GM18870 (cell line): ENCODE measurements around the gene TMEFF1.
"Not testable (repeated sequence)": the region's sequence is repeated elsewhere in the genome, so short reads cannot be mapped to it uniquely, and the experiment has no call there.

Experiments
- ATAC-seq: cut with Tn5 transposase; IDR thresholded peaks from one replicate; pipeline ENCODE4 v1.9.1; 2021; ENCODE audit warnings: moderate library complexity; ENCODE audit not compliant: unreplicated experiment

TMEFF1 gene

GRCh38 chr9:100472788-100473275, at the start of gene TMEFF1:
Gene TMEFF1 (plus strand): TSS chr9:100473149. CDS start chr9:100473545, 396 bp downstream.
- no peak for ATAC-seq

GRCh38 chr9:100425758-100426157, 47.2 kb upstream of the TMEFF1 start:
- no peak for ATAC-seq

- ATAC-seq, result no peak
Measured at GRCh38 chr9:100426189-100426529, 46.8 kb upstream of the TMEFF1 start.

GRCh38 chr9:100426530-100427365, 46.2 kb upstream of the TMEFF1 start, which contains the start of gene MSANTD3:
Gene MSANTD3 (plus strand): TSS chr9:100427143. CDS start chr9:100441939, 14,796 bp downstream.
- peak; percentile 36 for ATAC-seq

GRCh38 chr9:100427366-100428263, 45.3 kb upstream of the TMEFF1 start:
- peak; percentile 33 for ATAC-seq

GRCh38 chr9:100428871-100429654, 43.9 kb upstream of the TMEFF1 start:
- ATAC-seq, result no peak

GRCh38 chr9:100430286-100430940, 42.5 kb upstream of the TMEFF1 start:
- no peak for ATAC-seq

GRCh38 chr9:100431886-100432285, 41.1 kb upstream of the TMEFF1 start:
- no peak for ATAC-seq

- no peak for ATAC-seq
Measured at GRCh38 chr9:100432736-100433135, 40.2 kb upstream of the TMEFF1 start.

GRCh38 chr9:100436571-100436970, 36.4 kb upstream of the TMEFF1 start:
- no peak for ATAC-seq

GRCh38 chr9:100437860-100438805, 34.8 kb upstream of the TMEFF1 start:
- ATAC-seq, result peak; percentile 73

- ATAC-seq, result no peak
Measured at GRCh38 chr9:100440071-100440470, 32.9 kb upstream of the TMEFF1 start.

GRCh38 chr9:100440487-100440886, 32.5 kb upstream of the TMEFF1 start:
- not testable (repeated sequence) for ATAC-seq

- no peak for ATAC-seq
Measured at GRCh38 chr9:100441911-100442361, 31.0 kb upstream of the TMEFF1 start.

- no peak for ATAC-seq
Measured at GRCh38 chr9:100443781-100444768, 28.9 kb upstream of the TMEFF1 start.

GRCh38 chr9:100445161-100445902, 27.6 kb upstream of the TMEFF1 start:
- ATAC-seq, result no peak

GRCh38 chr9:100445903-100446549, 26.9 kb upstream of the TMEFF1 start:
- no peak for ATAC-seq
